ENCODE measurements around the gene DIP2A.

DIP2A gene

GRCh38 chr21:46600978-46601377 is 142.3 kb downstream of the DIP2A start:
- H3K4ac ChIP-seq (ENCODE audit: low read depth, low read length): no peak overlapping the region
- no peak overlapping the region for H3K18ac ChIP-seq (ENCODE audit: low read length)
- H4K91ac ChIP-seq (ENCODE audit: low read depth, low read length): no peak overlapping the region
- no peak overlapping the region for H2BK5ac ChIP-seq (ENCODE audit: low read depth, low read length, poor library complexity)
- no peak for DNase-seq
- no peak overlapping the region for H3K14ac ChIP-seq (ENCODE audit: low read length)
- H3K23ac ChIP-seq (ENCODE audit: low read length): no peak overlapping the region
- peaks cover 4% of the 10 kb centered on the region for H3K79me1 ChIP-seq (ENCODE audit: low read length)
- no CpG with 5 or more reads among the region's 9 CpGs for WGBS (ENCODE audit: extremely low coverage, insufficient coverage, insufficient read length)
- H3K36me3 ChIP-seq (ENCODE audit: control insufficient read depth in 1 of 2, insufficient read depth in 2 of 2, low read length in 2 of 2): no peaks in the 10 kb centered on the region
- H2AFZ ChIP-seq (ENCODE audit: insufficient read depth, low read length, poor library complexity): no peak overlapping the region
- peaks cover 5 to 6% of the 10 kb centered on the region in 2 experiments for H3K4me1 ChIP-seq (ENCODE audit: control insufficient read depth in 1 of 2, insufficient read depth in 2 of 2, low read length in 2 of 2)
- no peak overlapping the region for H2BK12ac ChIP-seq (ENCODE audit: low read length)
- H3K9ac ChIP-seq (ENCODE audit: low read length): no peak overlapping the region
- no peak overlapping the region for H2AK5ac ChIP-seq (ENCODE audit: low read length)
- H3K9me3 ChIP-seq (ENCODE audit: insufficient read depth, low read depth, low read length): peaks cover 9% of the 10 kb centered on the region
- H3K79me2 ChIP-seq (ENCODE audit: control insufficient read depth, insufficient read depth, low read length, poor library complexity): peaks cover 1% of the 10 kb centered on the region
- H4K12ac ChIP-seq (ENCODE audit: low read depth, low read length): no peak overlapping the region
- no peak overlapping the region for H3K4me3 ChIP-seq (ENCODE audit: low read depth, low read length)
- no peak overlapping the region for H2BK120ac ChIP-seq (ENCODE audit: insufficient read depth, low read length, poor library complexity)
- no peaks in the 10 kb centered on the region for H3K27me3 ChIP-seq (ENCODE audit: insufficient read depth, low read length)
- no peak overlapping the region for H3K4me2 ChIP-seq (ENCODE audit: low read length)
- H4K8ac ChIP-seq (ENCODE audit: low read depth, low read length): no peak overlapping the region
- no peak overlapping the region for H3K27ac ChIP-seq (ENCODE audit: low read depth, low read length)

GRCh38 chr21:46603228-46603627 is 144.5 kb downstream of the DIP2A start:
- Histone ChIP-seq H3K14ac (ENCODE audit: low read length) (no peak overlapping the region), H2AFZ (ENCODE audit: insufficient read depth, low read length, poor library complexity) (no peak overlapping the region), H2BK120ac (ENCODE audit: insufficient read depth, low read length, poor library complexity) (no peak overlapping the region), H3K36me3 (ENCODE audit: control insufficient read depth in 1 of 2, insufficient read depth in 2 of 2, low read length in 2 of 2) (no peaks in the 10 kb centered on the region), H3K4ac (ENCODE audit: low read depth, low read length) (no peak overlapping the region), H4K12ac (ENCODE audit: low read depth, low read length) (no peak overlapping the region), H3K4me3 (ENCODE audit: low read depth, low read length) (no peak overlapping the region), H3K4me2 (ENCODE audit: low read length) (no peak overlapping the region), H3K18ac (ENCODE audit: low read length) (no peak overlapping the region), H2BK12ac (ENCODE audit: low read length) (no peak overlapping the region), H3K9me3 (ENCODE audit: insufficient read depth, low read depth, low read length) (no peaks in the 10 kb centered on the region), H3K79me1 (ENCODE audit: low read length) (peaks cover 4% of the 10 kb centered on the region), H2AK5ac (ENCODE audit: low read length) (no peak overlapping the region), H3K27me3 (ENCODE audit: insufficient read depth, low read length) (no peaks in the 10 kb centered on the region), H3K79me2 (ENCODE audit: control insufficient read depth, insufficient read depth, low read length, poor library complexity) (peaks cover 1% of the 10 kb centered on the region), H4K91ac (ENCODE audit: low read depth, low read length) (no peak overlapping the region), H2BK5ac (ENCODE audit: low read depth, low read length, poor library complexity) (no peak overlapping the region), H4K8ac (ENCODE audit: low read depth, low read length) (no peak overlapping the region), H3K27ac (ENCODE audit: low read depth, low read length) (no peak overlapping the region), H3K23ac (ENCODE audit: low read length) (no peak overlapping the region), H3K4me1 (ENCODE audit: control insufficient read depth in 1 of 2, insufficient read depth in 2 of 2, low read length in 2 of 2) (peaks cover 5 to 6% of the 10 kb centered on the region in 2 experiments), H3K9ac (ENCODE audit: low read length) (no peak overlapping the region)
- DNase-seq: no peak
- no CpG with 5 or more reads among the region's 9 CpGs for WGBS (ENCODE audit: extremely low coverage, insufficient coverage, insufficient read length)

GRCh38 chr21:46604329-46604974 is 145.8 kb downstream of the DIP2A start:
- H4K91ac ChIP-seq (ENCODE audit: low read depth, low read length): no peak overlapping the region
- no peaks in the 10 kb centered on the region for H3K79me1 ChIP-seq (ENCODE audit: low read length)
- no peak overlapping the region for H2BK5ac ChIP-seq (ENCODE audit: low read depth, low read length, poor library complexity)
- no peak overlapping the region for H2AK5ac ChIP-seq (ENCODE audit: low read length)
- no peak overlapping the region for H3K4me3 ChIP-seq (ENCODE audit: low read depth, low read length)
- H4K12ac ChIP-seq (ENCODE audit: low read depth, low read length): no peak overlapping the region
- no peak overlapping the region for H3K18ac ChIP-seq (ENCODE audit: low read length)
- no peak overlapping the region for H3K14ac ChIP-seq (ENCODE audit: low read length)
- no peak overlapping the region for H3K23ac ChIP-seq (ENCODE audit: low read length)
- H3K4me1 ChIP-seq (ENCODE audit: control insufficient read depth in 1 of 2, insufficient read depth in 2 of 2, low read length in 2 of 2): no peaks in the 10 kb centered on the region
- no peaks in the 10 kb centered on the region for H3K36me3 ChIP-seq (ENCODE audit: control insufficient read depth in 1 of 2, insufficient read depth in 2 of 2, low read length in 2 of 2)
- H3K27me3 ChIP-seq (ENCODE audit: insufficient read depth, low read length): no peaks in the 10 kb centered on the region
- H3K9me3 ChIP-seq (ENCODE audit: insufficient read depth, low read depth, low read length): no peaks in the 10 kb centered on the region
- H4K8ac ChIP-seq (ENCODE audit: low read depth, low read length): no peak overlapping the region
- H3K4me2 ChIP-seq (ENCODE audit: low read length): no peak overlapping the region
- H3K4ac ChIP-seq (ENCODE audit: low read depth, low read length): no peak overlapping the region
- no peaks in the 10 kb centered on the region for H3K79me2 ChIP-seq (ENCODE audit: control insufficient read depth, insufficient read depth, low read length, poor library complexity)
- no peak overlapping the region for H3K9ac ChIP-seq (ENCODE audit: low read length)
- DNase-seq: no peak
- no CpG with 5 or more reads among the region's 9 CpGs for WGBS (ENCODE audit: extremely low coverage, insufficient coverage, insufficient read length)
- H2AFZ ChIP-seq (ENCODE audit: insufficient read depth, low read length, poor library complexity): no peak overlapping the region
- no peak overlapping the region for H2BK120ac ChIP-seq (ENCODE audit: insufficient read depth, low read length, poor library complexity)
- no peak overlapping the region for H3K27ac ChIP-seq (ENCODE audit: low read depth, low read length)
- no peak overlapping the region for H2BK12ac ChIP-seq (ENCODE audit: low read length)

- H2AFZ ChIP-seq (ENCODE audit: insufficient read depth, low read length, poor library complexity): no peak within 1 kb of the TSS
- no peaks in the 10 kb centered on the region for H3K79me2 ChIP-seq (ENCODE audit: control insufficient read depth, insufficient read depth, low read length, poor library complexity)
- H3K4me1 ChIP-seq (ENCODE audit: control insufficient read depth in 1 of 2, insufficient read depth in 2 of 2, low read length in 2 of 2): no peaks in the 10 kb centered on the region
- H3K9me3 ChIP-seq (ENCODE audit: insufficient read depth, low read depth, low read length): peaks cover 3% of the 10 kb centered on the region
- no peak within 1 kb of the TSS for H2BK5ac ChIP-seq (ENCODE audit: low read depth, low read length, poor library complexity)
- no CpG with 5 or more reads among the region's 15 CpGs for WGBS (ENCODE audit: extremely low coverage, insufficient coverage, insufficient read length)
- DNase-seq: no peak
- H3K36me3 ChIP-seq (ENCODE audit: control insufficient read depth in 1 of 2, insufficient read depth in 2 of 2, low read length in 2 of 2): no peaks in the 10 kb centered on the region
- no peak within 1 kb of the TSS for H4K12ac ChIP-seq (ENCODE audit: low read depth, low read length)
- H3K18ac ChIP-seq (ENCODE audit: low read length): no peak within 1 kb of the TSS
- H3K4ac ChIP-seq (ENCODE audit: low read depth, low read length): no peak within 1 kb of the TSS
- no peaks in the 10 kb centered on the region for H3K27me3 ChIP-seq (ENCODE audit: insufficient read depth, low read length)
- H3K27ac ChIP-seq (ENCODE audit: low read depth, low read length): no peak within 1 kb of the TSS
- H2BK12ac ChIP-seq (ENCODE audit: low read length): no peak within 1 kb of the TSS
- H2AK5ac ChIP-seq (ENCODE audit: low read length): no peak within 1 kb of the TSS
- H3K4me2 ChIP-seq (ENCODE audit: low read length): no peak within 1 kb of the TSS
- no peak within 1 kb of the TSS for H3K14ac ChIP-seq (ENCODE audit: low read length)
- H2BK120ac ChIP-seq (ENCODE audit: insufficient read depth, low read length, poor library complexity): no peak within 1 kb of the TSS
- no peak within 1 kb of the TSS for H4K8ac ChIP-seq (ENCODE audit: low read depth, low read length)
- H3K23ac ChIP-seq (ENCODE audit: low read length): no peak within 1 kb of the TSS
- H4K91ac ChIP-seq (ENCODE audit: low read depth, low read length): no peak within 1 kb of the TSS
- H3K79me1 ChIP-seq (ENCODE audit: low read length): no peaks in the 10 kb centered on the region
- H3K9ac ChIP-seq (ENCODE audit: low read length): no peak within 1 kb of the TSS
- no peak within 1 kb of the TSS for H3K4me3 ChIP-seq (ENCODE audit: low read depth, low read length)
These were observed 146.5 kb downstream of the DIP2A start, which contains the start of gene S100B for GRCh38 chr21:46604975-46605766. TSS of gene S100B (minus strand) at chr21:46605082. CDS start at chr21:46602415, 2,667 bp downstream.

All from trophoblast cell (in vitro differentiated cells and primary cell).